HepG2 (cell line): ENCODE measurements around the gene GRM4. TPM values are rescaled to one million over a fixed set of nuclear protein-coding genes. Genes with fewer than 3 reads are reported as not detected.

Source experiments
- ATAC-seq: fragments of 200-7000 bp; cut with Tn5 transposase; 3 replicates; pipeline ENCODE4 v1.9.1; 2020; ENCODE audit warnings: mild to moderate bottlenecking, moderate library complexity
- BruUV-seq: library from RNA; stranded (reverse); fragments of 400-500 nt; replicated peaks from 2 replicates; lab custom pipeline; 2021; lab: Mats Ljungman, UMichigan
- CTCF ChIA-PET: fragments of 300-600 bp; formaldehyde crosslinking; extraction: SDS; loops from one replicate; lab custom pipeline; 2021; ENCODE audit warnings: low total read pairs, inconsistent platforms, low intra/inter-chr PET ratio; lab: Yijun Ruan, JAX
- POLR2A ChIA-PET: fragments of 350-600 bp; sonication (Branson Sonifier 250); formaldehyde crosslinking; loops from one replicate; lab custom pipeline; 2020; ENCODE audit warnings: antibody characterized with exemption, inconsistent platforms; lab: Yijun Ruan, JAX
- DNase-seq: peaks from one replicate; pipeline ENCODE4 v3.0.0-alpha.2; 2015; ENCODE audit warnings: low spot score
- FAIRE-seq: peaks from 3 replicates; lab custom pipeline; 2011; peaks lifted over from hg19 to GRCh38; lab: Jason Lieb, UNC
- H2AFZ ChIP-seq: one replicate; pipeline ENCODE4 v1.6.1; 2011; ENCODE audit warnings: low read length, inconsistent platforms
- H3K27ac ChIP-seq: fragments of 300-600 bp; 3 replicates; pipeline ENCODE4 v1.8.0; 2011; ENCODE audit warnings: mixed run types, mild to moderate bottlenecking, mixed read lengths, low read length, inconsistent platforms; ENCODE audit not compliant: insufficient read depth; ENCODE audit errors: extremely low read length
- H3K27me3 ChIP-seq, 2 experiments: fragments of 200-600 bp in 1 of 2; 2 replicates in 1 of 2; 3 replicates in 1 of 2; pipeline versions ENCODE4 v1.6.0 to v1.8.0; 2011; ENCODE audit warnings: low read length in 2 of 2, mild to moderate bottlenecking in 2 of 2, moderate library complexity in 2 of 2, inconsistent platforms in 1 of 2; ENCODE audit not compliant: insufficient read depth in 2 of 2, control insufficient read depth in 1 of 2
- H3K36me3 ChIP-seq, 2 experiments: fragments of 200-600 bp in 1 of 2; replicated peaks in 1 of 2; 2 replicates in 1 of 2; 3 replicates in 1 of 2; pipeline versions ENCODE4 v1.5.1 to v1.8.0; 2011; ENCODE audit warnings: low read length in 2 of 2, inconsistent platforms in 1 of 2; ENCODE audit not compliant: insufficient read depth in 2 of 2, control insufficient read depth in 1 of 2
- H3K4me1 ChIP-seq: 2 replicates; pipeline ENCODE4 v1.5.1; 2012; ENCODE audit warnings: low read length, inconsistent platforms; ENCODE audit not compliant: insufficient read depth
- H3K4me2 ChIP-seq: 2 replicates; pipeline ENCODE4 v1.6.0; 2011; ENCODE audit warnings: low read depth, low read length, inconsistent platforms
- H3K4me3 ChIP-seq, 3 experiments: fragments of 200-600 bp in 1 of 3; sonication (generic), shearing (Covaris generic) in 1 of 3; replicated peaks in 1 of 3; 2 replicates each; pipeline ENCODE4 v1.5.1; 2011 to 2016; ENCODE audit warnings: low read length in 3 of 3, inconsistent platforms in 2 of 3, low read depth in 2 of 3, mild to moderate bottlenecking in 2 of 3, control low read depth in 1 of 3, mixed read lengths in 1 of 3; ENCODE audit not compliant: insufficient read depth in 1 of 3
- H3K79me2 ChIP-seq: one replicate; pipeline ENCODE4 v1.6.1; 2011; ENCODE audit warnings: low read length, inconsistent platforms; ENCODE audit not compliant: insufficient read depth
- H3K9ac ChIP-seq: 2 replicates; pipeline ENCODE4 v1.6.0; 2011; ENCODE audit warnings: mild to moderate bottlenecking, low read depth, low read length, inconsistent platforms; ENCODE audit not compliant: insufficient read depth
- H3K9me3 ChIP-seq: 2 replicates; pipeline ENCODE4 v1.5.1; 2012; ENCODE audit warnings: mild to moderate bottlenecking, low read length
- H4K20me1 ChIP-seq: 2 replicates; pipeline ENCODE4 v1.6.0; 2011; ENCODE audit warnings: inconsistent platforms, mild to moderate bottlenecking, low read length, moderate library complexity; ENCODE audit not compliant: insufficient read depth
- ATRX ChIP-seq: sonication (generic); formaldehyde crosslinking; IDR thresholded peaks from 2 replicates; pipeline ENCODE4 v1.4.0; 2020; ENCODE audit warnings: missing genetic modification reagents, borderline replicate concordance
- JARID2 ChIP-seq: sonication (generic); formaldehyde crosslinking; IDR thresholded peaks from 2 replicates; pipeline ENCODE4 v1.8.1; 2023; ENCODE audit warnings: missing genetic modification reagents, inconsistent platforms; ENCODE audit not compliant: insufficient replicate concordance
- MED8 ChIP-seq: sonication (generic); formaldehyde crosslinking; IDR thresholded peaks from 2 replicates; pipeline ENCODE4 v1.8.1; 2023; ENCODE audit warnings: mild to moderate bottlenecking, missing genetic modification reagents; ENCODE audit not compliant: insufficient replicate concordance
- MYC ChIP-seq: sonication (generic); formaldehyde crosslinking; IDR thresholded peaks from 2 replicates; pipeline ENCODE4 v1.9.0; 2021; ENCODE audit warnings: missing genetic modification reagents, borderline replicate concordance
- NCOA2 ChIP-seq: sonication (generic); formaldehyde crosslinking; IDR thresholded peaks from 2 replicates; pipeline ENCODE4 v1.8.0; 2022; ENCODE audit warnings: inconsistent platforms
- NFKB2 ChIP-seq: sonication (generic); formaldehyde crosslinking; IDR thresholded peaks from 2 replicates; pipeline ENCODE4 v1.4.0; 2020; ENCODE audit warnings: missing genetic modification reagents, borderline replicate concordance
- RBM22 ChIP-seq: fragments of 200-400 bp; formaldehyde crosslinking; optimal IDR thresholded peaks from 2 replicates; pipeline ENCODE3; 2017; ENCODE audit warnings: mild to moderate bottlenecking, low read length, moderate library complexity
- ZMYM2 ChIP-seq: sonication (generic); formaldehyde crosslinking; IDR thresholded peaks from 2 replicates; pipeline ENCODE4 v1.8.0; 2022; ENCODE audit warnings: mild to moderate bottlenecking, missing genetic modification reagents
- ZNF225 ChIP-seq: sonication (generic); formaldehyde crosslinking; IDR thresholded peaks from 2 replicates; pipeline ENCODE4 v1.4.0; 2020; ENCODE audit warnings: mild to moderate bottlenecking, missing genetic modification reagents
- ZNF292 ChIP-seq: sonication (generic); formaldehyde crosslinking; IDR thresholded peaks from 2 replicates; pipeline ENCODE4 v1.8.1; 2022; ENCODE audit warnings: mild to moderate bottlenecking, low read depth, missing genetic modification reagents, borderline replicate concordance
- ZNF549 ChIP-seq: sonication (generic); formaldehyde crosslinking; IDR thresholded peaks from 2 replicates; pipeline ENCODE4 v1.5.0; 2020; ENCODE audit warnings: missing genetic modification reagents
- ZNF629 ChIP-seq: sonication (generic); formaldehyde crosslinking; conservative IDR thresholded peaks from 2 replicates; pipeline ENCODE4 v1.5.0; 2020; ENCODE audit warnings: missing genetic modification reagents
- ZNF749 ChIP-seq: sonication (generic); formaldehyde crosslinking; IDR thresholded peaks from 2 replicates; pipeline ENCODE4 v1.8.0; 2022; ENCODE audit warnings: mild to moderate bottlenecking, missing genetic modification reagents, moderate library complexity, borderline replicate concordance
- ZNF883 ChIP-seq: sonication (generic); formaldehyde crosslinking; IDR thresholded peaks from 2 replicates; pipeline ENCODE4 v1.5.1; 2020; ENCODE audit warnings: mild to moderate bottlenecking, missing genetic modification reagents; ENCODE audit errors: not compliant biosample characterization
- ZSCAN9 ChIP-seq: IDR thresholded peaks from 2 replicates; pipeline ENCODE4 v1.6.1; 2016; ENCODE audit warnings: borderline replicate concordance
- WGBS: methylation state at CpG from one replicate; pipeline ENCODE4 v1.1.6; 2017; ENCODE audit warnings: low lambda C conversion rate; 5-methylcytosine and 5-hydroxymethylcytosine counted together
- in situ Hi-C: cut with HindIII; loops from 2 replicates; pipeline ENCODE4 v1.10.0; 2017; ENCODE audit warnings: low pct_unique_long_range_greater_than_20kb; ENCODE audit not compliant: extremely low pct_ligation_motif_present
- intact Hi-C: fragments of 100-400 bp; cut with micrococcal nuclease; formaldehyde crosslinking; loops from one replicate; pipeline ENCODE4 v1.10.0; 2022; ENCODE audit not compliant: unreplicated experiment
- polyA plus RNA-seq, 8 experiments: library from polyadenylated mRNA; depleted of rRNA in 3 of 8; stranded (reverse) in 7 of 8; unstranded in 1 of 8; fragments of >200 nt; fragmentation: Illumina TruSeq in 4 of 8; extraction: Trizol in 4 of 8; gene quantifications; 2 replicates each; pipeline versions ENCODE4 v1.2.1 to v1.2.3, GENCODE V29; 2011 to 2016; ENCODE audit warnings: low read depth in 4 of 8, missing spikeins in 1 of 8, mixed read lengths in 1 of 8; ENCODE audit not compliant: insufficient read depth in 1 of 8
- total RNA-seq, 5 experiments: library from RNA; depleted of rRNA; stranded (reverse); fragments of >200 nt; fragmentation: Illumina TruSeq; extraction: Trizol; gene quantifications; 2 replicates each; pipeline ENCODE4 v1.2.3, GENCODE V29; 2016; ENCODE audit warnings: low read depth in 1 of 5
- TF ChIP-seq, protein P1 (sequence below): sonication (generic); formaldehyde crosslinking; IDR thresholded peaks from 2 replicates; pipeline ENCODE4 v1.4.0; 2020; ENCODE audit warnings: missing genetic modification reagents

Gene GRM4
- total and polyA plus RNA-seq, 2 of the 13 experiments (the other 11 are each of a cell fraction or from before 2014, with no cell fraction given), result not detected

DNA sequence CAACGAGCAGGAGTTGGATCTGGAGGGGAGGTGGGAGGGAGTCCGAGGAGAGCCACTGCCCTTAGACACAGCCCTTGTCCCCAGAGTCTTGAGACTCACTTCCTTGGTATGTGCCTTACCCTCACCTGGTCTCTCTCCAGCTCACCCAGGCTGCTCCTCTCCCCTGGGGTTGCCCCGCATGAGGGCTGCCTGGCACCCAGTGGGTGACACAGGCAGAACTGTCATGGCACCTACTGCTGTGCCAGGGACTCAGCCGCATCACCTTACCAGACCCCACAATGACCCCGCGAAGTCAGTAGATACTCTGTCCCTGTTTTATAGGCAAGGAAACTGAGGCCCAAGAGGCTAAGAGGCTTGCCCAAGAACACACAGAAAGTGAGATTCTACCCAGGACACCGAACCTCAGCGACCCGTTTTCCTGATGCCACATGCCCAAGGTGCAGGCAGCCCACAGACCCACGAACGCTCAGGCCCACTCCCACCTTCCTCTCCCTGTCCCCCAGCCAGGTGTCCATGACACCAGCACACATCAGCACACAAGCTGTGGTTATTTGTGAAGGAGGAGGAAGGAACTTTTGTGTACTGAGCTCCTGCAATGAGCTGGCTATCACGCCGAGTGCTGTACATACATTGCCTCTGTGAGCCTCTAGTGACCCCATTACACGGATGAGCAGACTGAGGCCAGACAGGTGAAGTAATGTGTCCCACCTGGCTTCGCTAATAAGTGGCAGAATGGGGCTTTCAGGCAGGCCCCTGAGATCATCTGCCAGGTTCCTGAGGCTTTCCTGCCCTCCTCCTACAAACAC is 168.1 kb downstream of the GRM4 start:
- Histone ChIP-seq H4K20me1 (no peaks in the 10 kb centered on the region; the same call in 1 of the 2 replicates), H3K4me2 (no peak overlapping the region), H2AFZ (no peak overlapping the region), H3K9ac (no peak overlapping the region), H3K9me3 (no peaks in the 10 kb centered on the region)
- WGBS, result 33% methylated on average over 13 of the region's 15 CpGs
- TF ChIP-seq ZNF629 (CRISPR knock-in tag) (peak; percentile 90), ZSCAN9 (CRISPR knock-in tag) (no peak), ZNF883 (no peak), MED8 (no peak), ZNF549 (CRISPR knock-in tag) (no peak)
- TF ChIP-seq, all 625 proteins: peak for 1
- peaks cover 6% of the 10 kb centered on the region for H3K4me1 ChIP-seq
- H3K4me3 ChIP-seq, result no peak overlapping the region
- peaks cover 13 to 66% of the 10 kb centered on the region in 2 experiments for H3K27me3 ChIP-seq
- intact Hi-C loops, result no loop called here
- BruUV-seq, result no TSS peak
- FAIRE-seq (no peak), DNase-seq (no peak), ATAC-seq (no peak)
- no peaks in the 10 kb centered on the region for H3K36me3 ChIP-seq
- in situ Hi-C loops, result no loop called here
- no peaks in the 10 kb centered on the region for H3K79me2 ChIP-seq
- no peak overlapping the region for H3K27ac ChIP-seq
- CTCF ChIA-PET, result no interaction called here
- POLR2A ChIA-PET, result no interaction called here

DNA sequence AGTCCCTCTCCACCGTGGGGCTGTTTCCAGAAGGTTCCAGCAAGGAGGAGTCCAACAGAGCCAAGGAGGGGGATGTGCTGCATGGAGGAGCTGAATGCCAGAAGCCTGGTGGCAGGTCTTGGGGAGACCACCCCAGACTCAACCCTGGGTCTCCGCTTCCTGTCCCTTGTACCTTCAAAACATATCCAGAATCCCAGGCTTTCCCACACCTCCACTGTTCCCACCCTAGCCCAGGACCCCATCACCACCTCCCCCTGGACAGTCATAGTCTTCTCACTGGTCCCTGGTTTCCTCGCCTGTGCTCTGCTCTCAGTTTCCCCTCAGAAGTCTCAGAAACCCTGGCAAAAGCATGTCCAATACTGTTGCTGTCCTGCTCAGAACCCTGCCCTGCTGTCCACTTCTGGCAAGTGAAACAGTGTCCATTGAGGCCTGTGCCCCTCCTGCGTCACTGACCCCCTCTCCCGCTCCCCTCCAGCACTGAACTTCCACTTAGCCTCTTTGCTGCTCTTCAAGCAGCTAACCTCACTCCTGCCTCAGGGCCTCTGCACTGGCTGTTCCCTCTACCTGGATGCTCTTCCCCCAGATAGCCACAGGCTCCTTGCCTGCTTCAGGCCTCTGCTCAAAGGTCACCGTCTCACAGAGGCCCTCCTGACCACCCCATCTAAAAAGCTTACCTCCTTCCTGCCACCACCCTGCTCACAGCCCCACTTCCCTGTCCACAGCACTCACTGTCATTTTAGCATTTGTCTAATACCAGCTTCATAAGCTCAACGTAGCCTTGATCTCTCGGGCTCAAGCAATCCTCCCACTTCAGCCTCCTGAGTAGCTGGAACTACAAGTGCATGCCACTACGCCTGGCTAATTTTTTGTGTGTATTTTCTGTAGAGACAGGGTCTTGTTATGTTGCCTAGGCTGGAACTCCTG is 169.2 kb downstream of the GRM4 start:
- Histone ChIP-seq H3K79me2 (no peaks in the 10 kb centered on the region), H3K9me3 (no peaks in the 10 kb centered on the region), H3K9ac (no peak overlapping the region), H2AFZ (no peak overlapping the region), H3K27me3 (peaks cover 9 to 61% of the 10 kb centered on the region in 2 experiments; a peak in 4 of 5 replicates), H3K4me1 (no peaks in the 10 kb centered on the region), H3K4me2 (no peak overlapping the region), H3K36me3 (no peaks in the 10 kb centered on the region), H3K4me3 (no peak overlapping the region), H3K27ac (no peak overlapping the region), H4K20me1 (no peaks in the 10 kb centered on the region; the same call in 1 of the 2 replicates)
- FAIRE-seq (no peak), DNase-seq (no peak), ATAC-seq (no peak)
- no TSS peak for BruUV-seq
- ChIA-PET CTCF (no interaction called here), POLR2A (no interaction called here)
- in situ Hi-C loops, result no loop called here
- 33% methylated on average over 9 of the region's 9 CpGs for WGBS
- intact Hi-C loops, result no loop called here
- TF ChIP-seq ZNF225 (CRISPR knock-in tag), result no peak
- TF ChIP-seq ATRX (CRISPR knock-in tag), result no peak
- TF ChIP-seq ZNF629 (CRISPR knock-in tag), result no peak
- TF ChIP-seq, protein P1, sequence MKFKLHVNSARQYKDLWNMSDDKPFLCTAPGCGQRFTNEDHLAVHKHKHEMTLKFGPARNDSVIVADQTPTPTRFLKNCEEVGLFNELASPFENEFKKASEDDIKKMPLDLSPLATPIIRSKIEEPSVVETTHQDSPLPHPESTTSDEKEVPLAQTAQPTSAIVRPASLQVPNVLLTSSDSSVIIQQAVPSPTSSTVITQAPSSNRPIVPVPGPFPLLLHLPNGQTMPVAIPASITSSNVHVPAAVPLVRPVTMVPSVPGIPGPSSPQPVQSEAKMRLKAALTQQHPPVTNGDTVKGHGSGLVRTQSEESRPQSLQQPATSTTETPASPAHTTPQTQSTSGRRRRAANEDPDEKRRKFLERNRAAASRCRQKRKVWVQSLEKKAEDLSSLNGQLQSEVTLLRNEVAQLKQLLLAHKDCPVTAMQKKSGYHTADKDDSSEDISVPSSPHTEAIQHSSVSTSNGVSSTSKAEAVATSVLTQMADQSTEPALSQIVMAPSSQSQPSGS (CRISPR knock-in tag), result no peak
- TF ChIP-seq JARID2, result no peak
- TF ChIP-seq MYC, result no peak
- no peak for TF ChIP-seq ZMYM2 (CRISPR knock-in tag)
- TF ChIP-seq ZNF292 (CRISPR knock-in tag), result no peak
- TF ChIP-seq NFKB2, result no peak
- no peak for TF ChIP-seq ZNF749 (CRISPR knock-in tag)
- no peak for TF ChIP-seq RBM22
- no peak for TF ChIP-seq NCOA2
